HCT116 (cell line): ENCODE measurements around the gene SIPA1L3. TPM values are rescaled to one million over a fixed set of nuclear protein-coding genes. Genes with fewer than 3 reads are reported as not detected.

ENCODE experiments used
- ATAC-seq: fragments of 200-7000 bp; cut with Tn5 transposase; 2 replicates; pipeline ENCODE4 v1.9.1; 2020; ENCODE audit warnings: mild to moderate bottlenecking, moderate library complexity
- BruUV-seq: library from RNA; stranded (reverse); fragments of 400-500 nt; replicated peaks from 2 replicates; lab custom pipeline; 2021; lab: Mats Ljungman, UMichigan
- CTCF ChIA-PET: fragments of 300-600 bp; sonication (Branson Sonifier 250); formaldehyde crosslinking; loops from one replicate; lab custom pipeline; 2021; ENCODE audit warnings: antibody characterized with exemption; lab: Charles Lee
- POLR2A ChIA-PET: fragments of 300-600, 350-600 bp; sonication (Branson Sonifier 250); formaldehyde crosslinking; loops from one replicate; lab custom pipeline; 2021; ENCODE audit warnings: antibody characterized with exemption; lab: Charles Lee
- RAD21 ChIA-PET, 2 experiments: fragments of 300-600 bp; sonication (Branson Sonifier 250); formaldehyde crosslinking; loops; one replicate each; lab custom pipeline; 2023; ENCODE audit warnings: low total read pairs in 2 of 2; ENCODE audit not compliant: uncharacterized antibody in 2 of 2, unreplicated experiment in 2 of 2, low non-redundant PET in 1 of 2; lab: Charles Lee
- DNase-seq: peaks from one replicate; pipeline ENCODE4 v3.0.0-alpha.2; 2010; ENCODE audit warnings: low read depth, low spot score
- H2AFZ ChIP-seq: fragments of 200-600 bp; shearing (Covaris generic), sonication (generic); 2 replicates; pipeline ENCODE4 v1.6.1; 2017; ENCODE audit warnings: low read depth, mixed run types, mixed read lengths, antibody characterized with exemption, low read length; ENCODE audit not compliant: poor library complexity, severe bottlenecking
- H3K27ac ChIP-seq: 2 replicates; pipeline ENCODE4 v1.5.1; 2012; ENCODE audit warnings: low read depth, low read length
- H3K27me3 ChIP-seq: fragments of 200-600 bp; sonication (generic); 2 replicates; pipeline ENCODE4 v1.6.1; 2016; ENCODE audit warnings: mixed run types, low read length, mixed read lengths; ENCODE audit not compliant: insufficient read depth
- H3K36me3 ChIP-seq, 2 experiments: fragments of 200-500 bp in 1 of 2; fragments of 200-600 bp in 1 of 2; sonication (Bioruptor generic) in 1 of 2; sonication (generic) in 1 of 2; 2 replicates each; pipeline versions ENCODE4 v1.5.1 to v1.6.1; 2014 to 2016; ENCODE audit warnings: low read length in 2 of 2, inconsistent platforms in 1 of 2, mixed read lengths in 1 of 2, mixed run types in 1 of 2; ENCODE audit not compliant: insufficient read depth in 2 of 2, control insufficient read depth in 1 of 2
- H3K4me1 ChIP-seq, 2 experiments: fragments of 200-600 bp in 1 of 2; sonication (generic) in 1 of 2; 2 replicates each; pipeline versions ENCODE4 v1.5.1 to v1.6.1; 2012 to 2017; ENCODE audit warnings: low read length in 2 of 2, inconsistent platforms in 1 of 2, mild to moderate bottlenecking in 1 of 2, mixed read lengths in 1 of 2, mixed run types in 1 of 2, moderate library complexity in 1 of 2; ENCODE audit not compliant: insufficient read depth in 2 of 2, control insufficient read depth in 1 of 2
- H3K4me2 ChIP-seq: fragments of 200-600 bp; sonication (generic); 2 replicates; pipeline ENCODE4 v1.6.1; 2017; ENCODE audit warnings: mixed run types, low read length, mixed read lengths
- H3K4me3 ChIP-seq, 2 experiments: fragments of 200-600 bp in 1 of 2; sonication (generic) in 1 of 2; replicated peaks in 1 of 2; 2 replicates each; pipeline ENCODE4 v1.5.1; 2011 to 2016; ENCODE audit warnings: low read length in 2 of 2, control low read depth in 1 of 2, low read depth in 1 of 2, mild to moderate bottlenecking in 1 of 2, mixed read lengths in 1 of 2, mixed run types in 1 of 2
- H3K79me2 ChIP-seq: fragments of 200-600 bp; sonication (generic); 2 replicates; pipeline ENCODE4 v1.6.1; 2017; ENCODE audit warnings: mild to moderate bottlenecking, mixed run types, low read length, moderate library complexity, mixed read lengths; ENCODE audit not compliant: insufficient read depth
- H3K9ac ChIP-seq: fragments of 200-600 bp; sonication (generic); 2 replicates; pipeline ENCODE4 v1.6.1; 2016; ENCODE audit warnings: low read length, mixed read lengths
- H3K9me2 ChIP-seq: fragments of 200-600 bp; sonication (generic), shearing (Covaris generic); 2 replicates; pipeline ENCODE4 v1.6.1; 2017; ENCODE audit warnings: mixed run types, mild to moderate bottlenecking, moderate library complexity; ENCODE audit not compliant: insufficient read depth
- H3K9me3 ChIP-seq, 2 experiments: fragments of 200-500 bp in 1 of 2; fragments of 200-600 bp in 1 of 2; sonication (Bioruptor generic) in 1 of 2; sonication (generic) in 1 of 2; 2 replicates each; pipeline ENCODE4 v1.6.1; 2014 to 2017; ENCODE audit warnings: low read length in 2 of 2, mixed read lengths in 2 of 2, inconsistent platforms in 1 of 2, low read depth in 1 of 2, mild to moderate bottlenecking in 1 of 2, mixed run types in 1 of 2, moderate library complexity in 1 of 2; ENCODE audit not compliant: control insufficient read depth in 1 of 2, insufficient read depth in 1 of 2
- H4K20me1 ChIP-seq: fragments of 200-600 bp; sonication (generic), shearing (Covaris generic); 2 replicates; pipeline ENCODE4 v1.6.1; 2017; ENCODE audit warnings: mixed run types, mild to moderate bottlenecking, moderate library complexity; ENCODE audit not compliant: insufficient read depth
- CBX3 ChIP-seq: IDR thresholded peaks from 2 replicates; pipeline ENCODE4 v1.6.1; 2012; ENCODE audit warnings: low read depth
- CEBPB ChIP-seq: IDR thresholded peaks from 2 replicates; pipeline ENCODE4 v1.6.1; 2012; ENCODE audit warnings: low read depth
- FOSL1 ChIP-seq: IDR thresholded peaks from 2 replicates; pipeline ENCODE4 v1.6.1; 2012; ENCODE audit warnings: low read depth
- JUND ChIP-seq: IDR thresholded peaks from 2 replicates; pipeline ENCODE4 v1.6.1; 2012
- SIN3A ChIP-seq: IDR thresholded peaks from 2 replicates; pipeline ENCODE4 v1.6.1; 2012; ENCODE audit warnings: low read depth
- SRF ChIP-seq: IDR thresholded peaks from 2 replicates; pipeline ENCODE4 v1.6.1; 2012; ENCODE audit warnings: low read depth
- YY1 ChIP-seq: IDR thresholded peaks from 2 replicates; pipeline ENCODE4 v1.6.1; 2011; ENCODE audit warnings: low read length, low read depth, moderate library complexity, mild to moderate bottlenecking; ENCODE audit not compliant: insufficient replicate concordance; ENCODE audit errors: extremely low read depth
- intact Hi-C: fragments of 100-400 bp; cut with micrococcal nuclease; formaldehyde crosslinking; loops from 2 replicates; pipeline ENCODE4 v1.10.0; 2022
- total RNA-seq: library from RNA; stranded (reverse); gene quantifications from one replicate; pipeline ENCODE4 v1.2.1, GENCODE V29; 2021; ENCODE audit not compliant: unreplicated experiment
- TF ChIP-seq, protein P1 (sequence below), 3 experiments: fragments of 200-600 bp in 1 of 3; sonication (generic) in 1 of 3; IDR thresholded peaks in 2 of 3; conservative IDR thresholded peaks in 1 of 3; 2 replicates each; pipeline ENCODE4 v1.5.1; 2012 to 2017; ENCODE audit warnings: low read depth in 2 of 3, low read length in 2 of 3, antibody characterized with exemption in 1 of 3, borderline replicate concordance in 1 of 3, control low read depth in 1 of 3, mild to moderate bottlenecking in 1 of 3, mixed read lengths in 1 of 3, mixed run types in 1 of 3, moderate library complexity in 1 of 3; ENCODE audit not compliant: insufficient read depth in 1 of 3
- TF ChIP-seq, protein P2 (sequence below): IDR thresholded peaks from 2 replicates; pipeline ENCODE4 v1.6.1; 2012; ENCODE audit warnings: low read depth
- TF ChIP-seq, protein P3 (sequence below): IDR thresholded peaks from 2 replicates; pipeline ENCODE4 v1.6.1; 2011; ENCODE audit warnings: mild to moderate bottlenecking, low read length, moderate library complexity; ENCODE audit not compliant: insufficient replicate concordance; ENCODE audit errors: extremely low read depth

Gene SIPA1L3
- total RNA-seq, 1 experiment from 2014 or later: 41.8 TPM

DNA sequence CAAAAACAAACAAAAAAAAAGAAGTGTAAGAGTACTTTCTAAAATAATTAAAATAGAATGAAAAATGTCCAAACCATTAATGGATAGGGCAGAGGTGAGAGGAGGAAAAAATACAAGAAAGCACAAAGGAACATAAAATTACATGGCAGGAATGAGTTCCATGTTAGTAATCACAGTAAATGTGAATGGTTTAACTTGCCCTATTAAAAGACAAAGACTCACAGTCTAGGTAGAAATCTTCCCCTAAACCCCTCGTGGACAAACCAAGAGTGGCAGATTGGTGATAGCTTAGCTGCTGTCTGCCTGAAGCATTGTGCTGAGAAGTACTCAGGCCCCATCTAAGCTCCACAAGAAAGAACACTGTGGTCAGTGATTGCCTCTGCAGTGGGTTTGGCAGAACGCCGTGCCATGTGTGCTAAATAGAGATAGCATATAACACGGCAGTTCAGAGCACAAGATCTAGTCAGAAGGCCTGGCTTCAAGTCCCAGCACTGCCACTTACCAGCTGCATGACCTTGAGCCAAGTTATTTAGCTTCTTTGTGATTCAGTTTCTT lies 213.5 kb downstream of the SIPA1L3 start:
- H3K4me2 ChIP-seq: no peak overlapping the region
- TF ChIP-seq, protein P1, sequence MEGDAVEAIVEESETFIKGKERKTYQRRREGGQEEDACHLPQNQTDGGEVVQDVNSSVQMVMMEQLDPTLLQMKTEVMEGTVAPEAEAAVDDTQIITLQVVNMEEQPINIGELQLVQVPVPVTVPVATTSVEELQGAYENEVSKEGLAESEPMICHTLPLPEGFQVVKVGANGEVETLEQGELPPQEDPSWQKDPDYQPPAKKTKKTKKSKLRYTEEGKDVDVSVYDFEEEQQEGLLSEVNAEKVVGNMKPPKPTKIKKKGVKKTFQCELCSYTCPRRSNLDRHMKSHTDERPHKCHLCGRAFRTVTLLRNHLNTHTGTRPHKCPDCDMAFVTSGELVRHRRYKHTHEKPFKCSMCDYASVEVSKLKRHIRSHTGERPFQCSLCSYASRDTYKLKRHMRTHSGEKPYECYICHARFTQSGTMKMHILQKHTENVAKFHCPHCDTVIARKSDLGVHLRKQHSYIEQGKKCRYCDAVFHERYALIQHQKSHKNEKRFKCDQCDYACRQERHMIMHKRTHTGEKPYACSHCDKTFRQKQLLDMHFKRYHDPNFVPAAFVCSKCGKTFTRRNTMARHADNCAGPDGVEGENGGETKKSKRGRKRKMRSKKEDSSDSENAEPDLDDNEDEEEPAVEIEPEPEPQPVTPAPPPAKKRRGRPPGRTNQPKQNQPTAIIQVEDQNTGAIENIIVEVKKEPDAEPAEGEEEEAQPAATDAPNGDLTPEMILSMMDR (IDR thresholded peaks at IDR 0.05 in 2 of 3, conservative IDR thresholded peaks at IDR 0.05 in 1 of 3; ENCODE audit: borderline replicate concordance in 1 of 3, insufficient read depth in 1 of 3, low read depth in 2 of 3, low read length in 2 of 3): no peak
- no peak for TF ChIP-seq CBX3
- TF ChIP-seq SIN3A: no peak
- no peak for TF ChIP-seq SRF
- TF ChIP-seq, protein P2, sequence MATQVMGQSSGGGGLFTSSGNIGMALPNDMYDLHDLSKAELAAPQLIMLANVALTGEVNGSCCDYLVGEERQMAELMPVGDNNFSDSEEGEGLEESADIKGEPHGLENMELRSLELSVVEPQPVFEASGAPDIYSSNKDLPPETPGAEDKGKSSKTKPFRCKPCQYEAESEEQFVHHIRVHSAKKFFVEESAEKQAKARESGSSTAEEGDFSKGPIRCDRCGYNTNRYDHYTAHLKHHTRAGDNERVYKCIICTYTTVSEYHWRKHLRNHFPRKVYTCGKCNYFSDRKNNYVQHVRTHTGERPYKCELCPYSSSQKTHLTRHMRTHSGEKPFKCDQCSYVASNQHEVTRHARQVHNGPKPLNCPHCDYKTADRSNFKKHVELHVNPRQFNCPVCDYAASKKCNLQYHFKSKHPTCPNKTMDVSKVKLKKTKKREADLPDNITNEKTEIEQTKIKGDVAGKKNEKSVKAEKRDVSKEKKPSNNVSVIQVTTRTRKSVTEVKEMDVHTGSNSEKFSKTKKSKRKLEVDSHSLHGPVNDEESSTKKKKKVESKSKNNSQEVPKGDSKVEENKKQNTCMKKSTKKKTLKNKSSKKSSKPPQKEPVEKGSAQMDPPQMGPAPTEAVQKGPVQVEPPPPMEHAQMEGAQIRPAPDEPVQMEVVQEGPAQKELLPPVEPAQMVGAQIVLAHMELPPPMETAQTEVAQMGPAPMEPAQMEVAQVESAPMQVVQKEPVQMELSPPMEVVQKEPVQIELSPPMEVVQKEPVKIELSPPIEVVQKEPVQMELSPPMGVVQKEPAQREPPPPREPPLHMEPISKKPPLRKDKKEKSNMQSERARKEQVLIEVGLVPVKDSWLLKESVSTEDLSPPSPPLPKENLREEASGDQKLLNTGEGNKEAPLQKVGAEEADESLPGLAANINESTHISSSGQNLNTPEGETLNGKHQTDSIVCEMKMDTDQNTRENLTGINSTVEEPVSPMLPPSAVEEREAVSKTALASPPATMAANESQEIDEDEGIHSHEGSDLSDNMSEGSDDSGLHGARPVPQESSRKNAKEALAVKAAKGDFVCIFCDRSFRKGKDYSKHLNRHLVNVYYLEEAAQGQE: no peak
- no peak for TF ChIP-seq JUND
- no peak for TF ChIP-seq YY1
- TF ChIP-seq, protein P3, sequence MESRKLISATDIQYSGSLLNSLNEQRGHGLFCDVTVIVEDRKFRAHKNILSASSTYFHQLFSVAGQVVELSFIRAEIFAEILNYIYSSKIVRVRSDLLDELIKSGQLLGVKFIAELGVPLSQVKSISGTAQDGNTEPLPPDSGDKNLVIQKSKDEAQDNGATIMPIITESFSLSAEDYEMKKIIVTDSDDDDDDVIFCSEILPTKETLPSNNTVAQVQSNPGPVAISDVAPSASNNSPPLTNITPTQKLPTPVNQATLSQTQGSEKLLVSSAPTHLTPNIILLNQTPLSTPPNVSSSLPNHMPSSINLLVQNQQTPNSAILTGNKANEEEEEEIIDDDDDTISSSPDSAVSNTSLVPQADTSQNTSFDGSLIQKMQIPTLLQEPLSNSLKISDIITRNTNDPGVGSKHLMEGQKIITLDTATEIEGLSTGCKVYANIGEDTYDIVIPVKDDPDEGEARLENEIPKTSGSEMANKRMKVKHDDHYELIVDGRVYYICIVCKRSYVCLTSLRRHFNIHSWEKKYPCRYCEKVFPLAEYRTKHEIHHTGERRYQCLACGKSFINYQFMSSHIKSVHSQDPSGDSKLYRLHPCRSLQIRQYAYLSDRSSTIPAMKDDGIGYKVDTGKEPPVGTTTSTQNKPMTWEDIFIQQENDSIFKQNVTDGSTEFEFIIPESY: no peak
- TF ChIP-seq FOSL1: no peak
- TF ChIP-seq CEBPB: no peak
- TF ChIP-seq, all 23 proteins: peak for 0
- H3K9me3 ChIP-seq: no peaks in the 10 kb centered on the region
- H3K4me3 ChIP-seq: no peak overlapping the region
- H3K27me3 ChIP-seq: no peaks in the 10 kb centered on the region
- no peaks in the 10 kb centered on the region; the same call in 1 of the 2 replicates for H3K79me2 ChIP-seq
- POLR2A ChIA-PET: no interaction called here
- H3K36me3 ChIP-seq: peaks cover 4 to 25% of the 10 kb centered on the region in 2 experiments; a peak in 2 of 4 replicates
- BruUV-seq: no TSS peak
- H3K27ac ChIP-seq: no peak overlapping the region
- H2AFZ ChIP-seq: no peak overlapping the region
- intact Hi-C loops: no loop called here
- CTCF ChIA-PET: no interaction called here
- H3K4me1 ChIP-seq: no peaks in the 10 kb centered on the region
- H3K9me2 ChIP-seq: no peaks in the 10 kb centered on the region
- RAD21 ChIA-PET: no interaction called here
- H3K9ac ChIP-seq: no peak overlapping the region
- no peaks in the 10 kb centered on the region for H4K20me1 ChIP-seq
- DNase-seq (no peak), ATAC-seq (no peak)
